Measurements from ENCODE around the gene CFAP61.

DNA sequence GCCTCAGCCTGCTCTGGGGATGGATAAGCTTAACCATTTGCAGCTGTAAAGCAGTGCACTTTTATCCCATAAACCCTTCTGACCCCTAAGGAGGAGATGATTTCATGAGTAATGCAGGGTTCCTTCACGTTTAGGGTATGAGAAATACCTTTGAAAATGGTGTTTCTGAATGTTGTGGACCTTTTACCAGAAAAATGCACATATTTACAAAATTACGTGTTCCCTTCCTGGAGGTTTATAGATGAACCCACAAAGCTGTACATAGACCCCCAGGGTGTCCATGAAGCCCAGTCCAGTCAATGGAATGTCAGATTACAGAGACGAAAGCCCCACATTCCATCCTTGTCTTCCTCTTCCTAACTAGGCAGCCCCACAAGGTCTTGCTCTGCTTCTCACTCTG is 237.0 kb downstream of the CFAP61 start:
- no peak for TF ChIP-seq REST (IDR thresholded peaks at IDR 0.05; ENCODE audit: insufficient read depth in 1 of 2, low read depth in 2 of 2, low read length in 1 of 2)
- TF ChIP-seq, protein P1, sequence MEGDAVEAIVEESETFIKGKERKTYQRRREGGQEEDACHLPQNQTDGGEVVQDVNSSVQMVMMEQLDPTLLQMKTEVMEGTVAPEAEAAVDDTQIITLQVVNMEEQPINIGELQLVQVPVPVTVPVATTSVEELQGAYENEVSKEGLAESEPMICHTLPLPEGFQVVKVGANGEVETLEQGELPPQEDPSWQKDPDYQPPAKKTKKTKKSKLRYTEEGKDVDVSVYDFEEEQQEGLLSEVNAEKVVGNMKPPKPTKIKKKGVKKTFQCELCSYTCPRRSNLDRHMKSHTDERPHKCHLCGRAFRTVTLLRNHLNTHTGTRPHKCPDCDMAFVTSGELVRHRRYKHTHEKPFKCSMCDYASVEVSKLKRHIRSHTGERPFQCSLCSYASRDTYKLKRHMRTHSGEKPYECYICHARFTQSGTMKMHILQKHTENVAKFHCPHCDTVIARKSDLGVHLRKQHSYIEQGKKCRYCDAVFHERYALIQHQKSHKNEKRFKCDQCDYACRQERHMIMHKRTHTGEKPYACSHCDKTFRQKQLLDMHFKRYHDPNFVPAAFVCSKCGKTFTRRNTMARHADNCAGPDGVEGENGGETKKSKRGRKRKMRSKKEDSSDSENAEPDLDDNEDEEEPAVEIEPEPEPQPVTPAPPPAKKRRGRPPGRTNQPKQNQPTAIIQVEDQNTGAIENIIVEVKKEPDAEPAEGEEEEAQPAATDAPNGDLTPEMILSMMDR (IDR thresholded peaks at IDR 0.05): no peak
